HG03175 (cell line): ENCODE measurements around the gene LCAT.
"Not testable (repeated sequence)": the region's sequence is repeated elsewhere in the genome, so short reads cannot be mapped to it uniquely, and the experiment has no call there.

Source experiments
- ATAC-seq: cut with Tn5 transposase; IDR thresholded peaks from one replicate; pipeline ENCODE4 v1.9.1; 2021; ENCODE audit warnings: mild to moderate bottlenecking, moderate library complexity; ENCODE audit not compliant: unreplicated experiment

The LCAT gene, protein sequence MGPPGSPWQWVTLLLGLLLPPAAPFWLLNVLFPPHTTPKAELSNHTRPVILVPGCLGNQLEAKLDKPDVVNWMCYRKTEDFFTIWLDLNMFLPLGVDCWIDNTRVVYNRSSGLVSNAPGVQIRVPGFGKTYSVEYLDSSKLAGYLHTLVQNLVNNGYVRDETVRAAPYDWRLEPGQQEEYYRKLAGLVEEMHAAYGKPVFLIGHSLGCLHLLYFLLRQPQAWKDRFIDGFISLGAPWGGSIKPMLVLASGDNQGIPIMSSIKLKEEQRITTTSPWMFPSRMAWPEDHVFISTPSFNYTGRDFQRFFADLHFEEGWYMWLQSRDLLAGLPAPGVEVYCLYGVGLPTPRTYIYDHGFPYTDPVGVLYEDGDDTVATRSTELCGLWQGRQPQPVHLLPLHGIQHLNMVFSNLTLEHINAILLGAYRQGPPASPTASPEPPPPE

DNA sequence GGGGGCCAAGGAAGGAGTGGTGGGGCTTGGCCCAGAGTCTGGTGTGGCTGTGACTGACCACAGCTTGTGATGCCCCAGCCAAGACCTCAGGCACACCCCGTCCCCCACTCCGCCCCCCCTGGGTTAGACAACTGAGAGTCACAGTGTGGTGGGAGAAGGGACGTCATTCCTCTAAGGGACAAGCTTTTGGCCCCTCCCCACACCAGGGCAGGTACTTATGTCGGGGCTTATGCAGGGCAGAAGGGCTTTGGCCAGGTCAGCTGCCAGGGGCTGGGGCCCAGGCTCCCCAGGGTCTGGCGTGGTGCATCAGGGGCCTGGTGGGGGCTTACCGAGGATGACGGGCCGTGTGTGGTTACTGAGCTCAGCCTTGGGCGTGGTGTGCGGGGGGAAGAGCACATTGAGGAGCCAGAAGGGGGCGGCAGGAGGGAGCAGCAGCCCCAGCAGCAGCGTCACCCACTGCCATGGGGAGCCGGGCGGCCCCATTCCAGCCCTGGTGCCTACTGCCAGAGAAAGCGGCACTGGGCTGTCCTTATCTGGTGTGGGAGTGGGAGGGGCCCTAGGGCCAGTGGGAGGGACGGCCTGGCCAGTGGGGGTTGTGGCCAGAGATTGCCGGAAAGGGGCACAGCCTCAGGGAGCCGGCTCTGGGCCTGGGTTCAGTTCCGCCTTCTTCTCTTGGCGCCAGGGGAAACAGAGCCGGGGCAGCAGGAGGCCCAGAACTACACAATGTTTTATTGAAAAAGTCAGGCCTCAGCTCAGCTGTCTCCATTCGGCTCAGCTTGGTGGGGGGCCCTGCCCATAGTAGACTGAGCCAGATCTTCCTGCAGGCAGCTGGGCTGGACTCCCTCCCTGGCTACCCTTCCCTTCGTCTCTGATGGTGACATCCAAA is at the start of gene LCAT:
Gene LCAT (minus strand): TSS at position 502 of the 886 bp plus-strand sequence. CDS start 19 bp downstream, at position 483.
- ATAC-seq = no peak

- peak; percentile 72 for ATAC-seq
Observed at GRCh38 chr16:67993207-67994039, 49.5 kb upstream of the LCAT start.

DNA sequence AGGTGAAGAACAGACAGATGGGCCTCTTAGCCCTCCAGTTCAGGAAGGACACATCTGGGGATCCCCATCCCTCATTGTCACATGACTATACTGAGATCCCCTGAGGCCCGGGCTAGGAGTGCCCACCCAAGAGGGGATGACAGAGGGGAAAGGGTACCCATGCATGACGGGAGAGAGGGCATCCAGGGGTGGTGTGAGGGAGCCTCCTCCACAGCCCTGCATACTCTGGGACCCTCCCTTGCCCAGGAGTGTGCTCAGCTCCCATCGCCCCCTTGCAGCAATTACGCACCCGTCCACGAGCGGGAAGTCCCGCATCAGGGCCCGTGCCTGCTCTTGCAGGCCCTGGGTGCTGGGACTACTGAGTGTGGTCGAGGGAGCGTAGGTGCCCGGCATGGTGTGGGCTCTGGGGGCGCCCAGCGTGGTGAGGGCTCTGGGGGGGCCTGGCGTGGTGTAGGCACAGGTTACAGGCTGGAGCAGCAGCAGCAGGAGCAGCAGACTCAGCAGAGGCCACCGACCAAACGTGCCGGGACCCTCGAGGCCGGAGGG is 48.8 kb upstream of the LCAT start:
- no peak for ATAC-seq

GRCh38 chr16:67990018-67990386 is 46.1 kb upstream of the LCAT start:
- ATAC-seq = no peak

- no peak for ATAC-seq
Observed at GRCh38 chr16:67989322-67990017, 45.5 kb upstream of the LCAT start.

DNA sequence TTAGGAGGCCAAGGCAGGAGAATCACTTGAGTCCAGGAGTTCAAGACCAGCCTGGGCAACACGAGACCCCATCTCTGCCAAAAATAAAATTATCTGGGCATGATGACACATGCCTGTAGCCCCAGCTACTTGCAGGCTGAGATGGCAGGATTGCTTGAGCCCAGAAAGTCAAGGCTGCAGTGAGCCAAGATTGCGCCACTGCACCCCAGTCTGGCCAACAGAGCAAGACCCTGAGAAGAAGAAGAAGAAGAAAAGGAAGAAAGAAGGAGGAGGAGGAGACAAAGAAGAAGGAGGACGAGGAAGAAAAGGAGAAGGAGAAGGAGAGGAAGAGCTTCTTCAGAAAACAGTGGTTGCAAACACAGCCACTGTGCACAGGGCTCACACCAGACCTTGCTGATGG is 44.8 kb upstream of the LCAT start:
- ATAC-seq = no peak

- no peak for ATAC-seq
Observed at GRCh38 chr16:67987460-67988160, 43.7 kb upstream of the LCAT start.

DNA sequence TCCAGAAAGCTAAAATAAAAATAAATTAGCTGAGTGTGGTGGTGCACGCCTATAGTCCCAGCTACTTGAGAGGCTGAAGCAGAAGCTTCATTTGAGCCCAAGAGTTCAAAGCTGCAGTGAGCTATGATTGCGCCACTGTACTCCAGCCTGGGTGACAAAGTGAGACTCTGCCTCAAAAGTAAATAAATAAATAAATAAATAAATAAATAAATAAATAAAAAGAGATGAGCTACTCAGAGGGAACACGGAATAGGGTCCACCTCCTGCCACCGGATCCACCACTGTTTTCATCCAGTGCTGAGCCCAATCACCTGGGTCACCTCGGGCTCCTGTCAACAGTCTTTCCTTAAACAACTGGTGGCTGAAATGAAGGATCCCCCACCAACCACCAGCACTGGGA is 43.0 kb upstream of the LCAT start:
- ATAC-seq = no peak

DNA sequence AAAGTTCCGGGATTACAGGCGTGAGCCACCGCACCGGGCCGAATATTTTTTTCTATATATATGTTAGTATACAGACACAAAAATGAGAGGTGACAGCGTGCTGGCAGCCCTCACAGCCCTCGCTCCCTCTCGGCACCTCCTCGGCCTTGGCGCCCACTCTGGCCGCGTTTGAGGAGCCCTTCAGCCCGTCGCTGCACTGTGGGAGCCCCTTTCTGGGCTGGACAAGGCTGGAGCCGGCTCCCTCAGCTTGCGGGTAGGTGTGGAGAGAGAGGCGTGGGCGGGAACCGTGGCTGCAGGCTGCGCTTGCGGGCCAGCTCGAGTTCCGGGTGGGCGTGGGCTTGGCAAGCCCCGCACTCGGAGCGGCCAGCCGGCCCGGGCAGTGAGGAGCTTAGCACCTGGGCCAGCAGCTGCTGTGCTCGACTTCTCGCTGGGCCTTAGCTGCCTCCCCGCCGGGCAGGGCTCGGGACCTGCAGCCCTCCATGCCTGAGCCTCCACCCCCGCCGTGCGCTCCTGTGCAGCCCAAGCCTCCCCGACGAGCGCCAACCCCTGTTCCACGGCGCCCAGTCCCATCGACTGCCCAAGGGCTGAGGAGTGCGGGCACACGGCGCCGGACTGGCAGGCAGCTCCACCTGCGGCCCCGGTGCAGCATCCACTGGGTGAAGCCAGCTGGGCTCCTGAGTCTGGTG is 38.2 kb upstream of the LCAT start:
- ATAC-seq = no peak

- ATAC-seq = no peak
Observed at GRCh38 chr16:67979955-67980678, 36.2 kb upstream of the LCAT start, which contains the start of gene DPEP3. Gene DPEP3, minus strand, starts transcription at chr16:67980499. Its CDS starts 119 bp downstream, at chr16:67980380.

DNA sequence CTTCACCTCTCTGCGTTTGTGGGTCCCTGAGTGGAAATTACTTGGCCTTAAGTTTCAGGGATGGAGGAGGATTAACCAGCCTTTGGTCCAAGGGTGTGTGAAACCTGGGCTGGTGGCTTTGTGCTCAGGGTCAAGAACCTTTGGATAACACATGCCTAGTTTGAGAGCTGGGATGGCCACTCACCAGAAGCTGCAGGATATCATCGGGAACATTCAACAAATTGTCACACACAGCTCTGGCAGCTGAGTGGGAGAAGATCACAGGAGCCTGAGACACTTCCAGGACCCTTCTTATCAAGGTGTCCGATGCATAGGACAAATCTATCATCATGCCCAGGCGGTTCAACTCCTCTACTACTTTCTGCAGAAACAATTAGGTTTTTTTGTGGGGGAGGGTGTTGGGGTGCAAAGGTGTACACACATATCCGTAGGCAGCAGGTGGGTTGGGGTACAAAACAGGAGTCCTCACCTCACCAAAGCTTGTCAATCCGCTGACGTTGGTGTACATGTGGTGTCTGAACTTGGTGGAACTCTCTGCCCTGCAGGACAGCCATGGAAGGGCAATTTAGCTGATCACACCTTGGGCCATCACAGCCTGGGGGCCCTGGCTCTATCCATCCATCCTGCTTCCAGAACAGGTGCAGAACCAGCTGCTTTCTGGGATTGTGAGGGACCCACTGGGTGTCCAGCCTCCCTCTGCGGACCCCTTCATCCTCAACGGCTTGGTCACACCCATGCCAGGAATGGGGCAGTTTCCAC is 33.7 kb upstream of the LCAT start:
- no peak for ATAC-seq

- no peak for ATAC-seq
Observed at GRCh38 chr16:67977005-67977404, 33.1 kb upstream of the LCAT start.

- no peak for ATAC-seq
Observed at GRCh38 chr16:67976205-67976604, 32.3 kb upstream of the LCAT start.

DNA sequence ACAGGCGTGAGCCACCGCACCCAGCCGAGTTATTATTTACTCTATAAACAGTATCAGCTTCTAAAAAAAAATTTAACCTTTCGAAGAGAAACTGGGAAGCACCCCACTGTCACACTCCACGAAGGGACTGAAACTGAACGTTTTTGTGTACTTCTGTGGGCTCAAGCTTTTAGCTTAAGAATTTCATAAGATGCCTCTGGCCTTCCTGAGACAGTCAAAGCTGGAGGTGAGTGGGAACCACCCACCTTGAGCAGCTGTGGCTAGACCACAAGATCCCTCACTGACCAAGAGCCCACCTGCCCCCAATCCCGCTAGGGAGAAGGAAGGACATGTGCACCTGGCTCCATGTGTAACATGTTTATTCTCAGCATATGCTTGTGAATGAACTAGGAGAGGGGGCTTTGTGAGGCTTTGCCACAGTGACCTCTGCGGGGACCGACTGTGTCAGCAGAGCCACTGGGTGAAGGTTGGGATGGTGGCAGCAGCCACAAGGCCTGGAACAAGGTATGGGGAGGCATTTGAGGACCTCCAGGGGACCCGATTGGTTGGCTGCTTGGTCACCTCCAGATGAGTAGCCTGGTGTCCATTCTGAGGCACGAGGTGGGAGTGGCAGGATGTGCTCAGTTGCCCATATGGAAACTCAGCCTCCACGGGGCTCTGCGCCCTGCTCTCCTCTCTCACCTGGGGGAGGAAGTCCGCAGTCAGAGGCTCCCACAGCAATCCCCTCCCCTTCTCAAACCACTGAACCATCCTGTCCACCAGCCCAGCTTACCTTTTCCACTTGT is 31.6 kb upstream of the LCAT start:
- no peak for ATAC-seq

DNA sequence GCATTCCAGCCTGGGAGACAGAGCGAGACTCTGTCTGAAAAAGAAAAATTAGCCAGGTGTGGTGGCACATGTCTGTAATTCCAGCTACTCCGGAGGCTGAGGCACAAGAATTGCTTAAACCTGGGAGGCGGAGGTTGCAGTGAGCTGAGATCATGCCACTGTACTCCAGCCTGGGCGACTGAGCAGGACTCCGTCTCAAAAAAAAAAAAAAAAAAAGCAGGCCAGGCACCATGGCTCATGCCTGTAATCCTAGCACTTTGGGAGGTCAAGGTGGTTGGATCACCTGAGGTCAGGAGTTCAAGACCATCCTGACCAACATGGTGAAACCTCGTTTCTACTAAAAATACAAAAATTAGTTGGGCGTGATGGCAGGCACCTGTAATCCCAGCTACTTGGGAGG is 28.4 kb upstream of the LCAT start:
- not testable (repeated sequence) for ATAC-seq

GRCh38 chr16:67971111-67971510 is 27.2 kb upstream of the LCAT start:
- ATAC-seq = no peak
